ENCODE results near the gene EGFL7. TPM values are rescaled to one million over a fixed set of nuclear protein-coding genes. Genes with fewer than 3 reads are reported as not detected.

The EGFL7 gene
- total and polyA plus RNA-seq, 2 of the 8 experiments (the other 6 are each of a cell fraction or from before 2014, with no cell fraction given), result 37.8 to 53.4 TPM

GRCh38 chr9:136643596-136644342, 18.9 kb upstream of the EGFL7 start (continued):
- TF ChIP-seq EGR1 (IDR thresholded peaks at IDR 0.05; ENCODE audit: borderline replicate concordance, low read depth, low read length), result no peak
- no peak for TF ChIP-seq SIRT6 (IDR thresholded peaks at IDR 0.05; ENCODE audit: low read length)
- TF ChIP-seq JUND (IDR thresholded peaks at IDR 0.05; ENCODE audit: low read length), result no peak
- TF ChIP-seq SP1 (IDR thresholded peaks at IDR 0.05; ENCODE audit: low read depth, low read length), result no peak
- no peak for TF ChIP-seq EP300 (IDR thresholded peaks at IDR 0.05; ENCODE audit: borderline replicate concordance in 1 of 2, low read depth in 2 of 2, low read length in 2 of 2)
- TF ChIP-seq HDAC2 (IDR thresholded peaks at IDR 0.05; ENCODE audit: borderline replicate concordance in 1 of 2, low read depth in 2 of 2, low read length in 2 of 2), result no peak
